ENCODE results near the gene PRSS12. TPM values are rescaled to one million over a fixed set of nuclear protein-coding genes. Genes with fewer than 3 reads are reported as not detected.

The PRSS12 gene
- total and polyA plus RNA-seq, 7 donors, result 0.28 to 16.1 (median 1.3) TPM

- Histone ChIP-seq H3K27me3 (no peaks in the 10 kb centered on the region), H3K27ac (peak overlapping the region in 2 of 4 donors; percentile 7 to 8), H3K4me1 (peaks cover 0 to 29% (median 18%) of the 10 kb centered on the region in 4 donors), H3K9me3 (no peaks in the 10 kb centered on the region), H3K36me3 (no peaks in the 10 kb centered on the region), H3K4me3 (no peak overlapping the region)
- no peak for TF ChIP-seq CTCF (IDR thresholded peaks at IDR 0.05)
- no peak for TF ChIP-seq EP300 (IDR thresholded peaks at IDR 0.05)
- no peak for TF ChIP-seq POLR2AphosphoS5 (IDR thresholded peaks at IDR 0.05)
- TF ChIP-seq POLR2A (IDR thresholded peaks at IDR 0.05), result no peak
- DNase-seq, result no peak
- intact Hi-C loops (cut with DNase I), result loop anchor here (5.0 kb wide), 1 partner anchor 70 kb away; the partner anchor contains the start of gene PRSS12
- 49 to 66% methylated on average over 9 of the region's 9 CpGs for WGBS, 2 donors
These were observed 71.0 kb downstream of the PRSS12 start for GRCh38 chr4:118281611-118282442.

- intact Hi-C loops (cut with DNase I), result loop anchor here (5.0 kb wide), 1 partner anchor 72 kb away; the partner anchor contains the start of gene PRSS12
- TF ChIP-seq EP300 (IDR thresholded peaks at IDR 0.05) (no peak), POLR2AphosphoS5 (IDR thresholded peaks at IDR 0.05) (no peak), CTCF (IDR thresholded peaks at IDR 0.05) (peak in 2 of 4 experiments; percentile 31 to 37), POLR2A (IDR thresholded peaks at IDR 0.05) (no peak)
These were observed 72.1 kb downstream of the PRSS12 start for GRCh38 chr4:118280501-118281218.

GRCh38 chr4:118279920-118280432 is 72.8 kb downstream of the PRSS12 start:
- peak overlapping the region in 3 of 4 donors; percentile 63 to 72 (median 70) for H3K4me3 ChIP-seq
- DNase-seq, result no peak
- no peaks in the 10 kb centered on the region for H3K9me3 ChIP-seq
- no peaks in the 10 kb centered on the region for H3K36me3 ChIP-seq
- no peak for TF ChIP-seq CTCF (IDR thresholded peaks at IDR 0.05)
- no peak for TF ChIP-seq EP300 (IDR thresholded peaks at IDR 0.05)
- no peak for TF ChIP-seq POLR2AphosphoS5 (IDR thresholded peaks at IDR 0.05)
- no peak for TF ChIP-seq POLR2A (IDR thresholded peaks at IDR 0.05)
- peak overlapping the region; percentile 89 to 92 (median 91) for H3K27ac ChIP-seq
- WGBS, 2 donors, result 5 to 19% methylated on average over 2 of the region's 2 CpGs
- intact Hi-C loops (cut with DNase I), result loop anchor here (5.0 kb wide), 2 partner anchors 72 to 407 kb away; partner anchors contain the start of genes METTL14 and PRSS12
- peaks cover 0 to 29% (median 18%) of the 10 kb centered on the region in 4 donors for H3K4me1 ChIP-seq
- no peaks in the 10 kb centered on the region for H3K27me3 ChIP-seq

More at GRCh38 chr4:118280501-118281218, 72.1 kb downstream of the PRSS12 start:
- no peak overlapping the region for H3K4me3 ChIP-seq
- no peaks in the 10 kb centered on the region for H3K27me3 ChIP-seq
- H3K36me3 ChIP-seq, result no peaks in the 10 kb centered on the region
- WGBS, 2 donors, result 5 to 6% methylated on average over 2 of the region's 2 CpGs
- H3K9me3 ChIP-seq, result no peaks in the 10 kb centered on the region
- peaks cover 0 to 29% (median 18%) of the 10 kb centered on the region in 4 donors for H3K4me1 ChIP-seq
- H3K27ac ChIP-seq, result peak overlapping the region in 2 of 4 donors; percentile 8 to 24
- DNase-seq, result no peak

GRCh38 chr4:118279328-118279727 is 73.5 kb downstream of the PRSS12 start:
- Histone ChIP-seq H3K36me3 (no peaks in the 10 kb centered on the region), H3K4me1 (peaks cover 0 to 29% (median 18%) of the 10 kb centered on the region in 4 donors), H3K9me3 (no peaks in the 10 kb centered on the region), H3K27ac (peak overlapping the region; percentile 89 to 92 (median 91)), H3K4me3 (peak overlapping the region; percentile 54 to 72 (median 66)), H3K27me3 (no peaks in the 10 kb centered on the region)
- TF ChIP-seq POLR2AphosphoS5 (IDR thresholded peaks at IDR 0.05) (no peak), POLR2A (IDR thresholded peaks at IDR 0.05) (no peak)
- no peak for DNase-seq
- intact Hi-C loops (cut with DNase I), result loop anchor here (5.0 kb wide), 1 partner anchor 408 kb away; the partner anchor contains the start of gene METTL14
- 2 to 5% methylated on average over 13 of the region's 13 CpGs for WGBS, 2 donors
